Measurements from ENCODE around the gene C16orf89. TPM values are rescaled to one million over a fixed set of nuclear protein-coding genes. Genes with fewer than 3 reads are reported as not detected.

The C16orf89 gene
- total RNA-seq, 4 donors from 2014 or later, result 3.8 to 16.6 (median 7.1) TPM

DNA sequence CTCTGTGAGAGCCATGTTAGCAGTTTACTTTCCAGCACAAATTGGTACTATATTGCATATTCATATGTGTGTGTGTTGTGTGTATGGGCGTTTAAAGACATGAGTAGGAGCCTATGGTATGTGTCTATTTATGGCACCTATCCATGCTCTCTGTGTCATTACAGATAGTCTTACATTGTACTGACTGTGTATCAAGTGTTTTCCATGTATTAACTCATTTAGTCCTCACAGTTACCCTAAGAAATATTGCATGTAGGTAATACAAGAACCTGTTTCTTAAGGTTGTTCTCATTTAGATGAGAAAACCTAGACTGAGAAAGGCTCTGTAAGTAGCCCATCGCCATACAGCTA is 7.5 kb upstream of the C16orf89 start:
- DNase-seq (ENCODE audit: low spot score) (no peak), ATAC-seq (ENCODE audit: low FRiP score) (no peak)
- TF ChIP-seq, protein P1, sequence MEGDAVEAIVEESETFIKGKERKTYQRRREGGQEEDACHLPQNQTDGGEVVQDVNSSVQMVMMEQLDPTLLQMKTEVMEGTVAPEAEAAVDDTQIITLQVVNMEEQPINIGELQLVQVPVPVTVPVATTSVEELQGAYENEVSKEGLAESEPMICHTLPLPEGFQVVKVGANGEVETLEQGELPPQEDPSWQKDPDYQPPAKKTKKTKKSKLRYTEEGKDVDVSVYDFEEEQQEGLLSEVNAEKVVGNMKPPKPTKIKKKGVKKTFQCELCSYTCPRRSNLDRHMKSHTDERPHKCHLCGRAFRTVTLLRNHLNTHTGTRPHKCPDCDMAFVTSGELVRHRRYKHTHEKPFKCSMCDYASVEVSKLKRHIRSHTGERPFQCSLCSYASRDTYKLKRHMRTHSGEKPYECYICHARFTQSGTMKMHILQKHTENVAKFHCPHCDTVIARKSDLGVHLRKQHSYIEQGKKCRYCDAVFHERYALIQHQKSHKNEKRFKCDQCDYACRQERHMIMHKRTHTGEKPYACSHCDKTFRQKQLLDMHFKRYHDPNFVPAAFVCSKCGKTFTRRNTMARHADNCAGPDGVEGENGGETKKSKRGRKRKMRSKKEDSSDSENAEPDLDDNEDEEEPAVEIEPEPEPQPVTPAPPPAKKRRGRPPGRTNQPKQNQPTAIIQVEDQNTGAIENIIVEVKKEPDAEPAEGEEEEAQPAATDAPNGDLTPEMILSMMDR (IDR thresholded peaks at IDR 0.05), result no peak

DNA sequence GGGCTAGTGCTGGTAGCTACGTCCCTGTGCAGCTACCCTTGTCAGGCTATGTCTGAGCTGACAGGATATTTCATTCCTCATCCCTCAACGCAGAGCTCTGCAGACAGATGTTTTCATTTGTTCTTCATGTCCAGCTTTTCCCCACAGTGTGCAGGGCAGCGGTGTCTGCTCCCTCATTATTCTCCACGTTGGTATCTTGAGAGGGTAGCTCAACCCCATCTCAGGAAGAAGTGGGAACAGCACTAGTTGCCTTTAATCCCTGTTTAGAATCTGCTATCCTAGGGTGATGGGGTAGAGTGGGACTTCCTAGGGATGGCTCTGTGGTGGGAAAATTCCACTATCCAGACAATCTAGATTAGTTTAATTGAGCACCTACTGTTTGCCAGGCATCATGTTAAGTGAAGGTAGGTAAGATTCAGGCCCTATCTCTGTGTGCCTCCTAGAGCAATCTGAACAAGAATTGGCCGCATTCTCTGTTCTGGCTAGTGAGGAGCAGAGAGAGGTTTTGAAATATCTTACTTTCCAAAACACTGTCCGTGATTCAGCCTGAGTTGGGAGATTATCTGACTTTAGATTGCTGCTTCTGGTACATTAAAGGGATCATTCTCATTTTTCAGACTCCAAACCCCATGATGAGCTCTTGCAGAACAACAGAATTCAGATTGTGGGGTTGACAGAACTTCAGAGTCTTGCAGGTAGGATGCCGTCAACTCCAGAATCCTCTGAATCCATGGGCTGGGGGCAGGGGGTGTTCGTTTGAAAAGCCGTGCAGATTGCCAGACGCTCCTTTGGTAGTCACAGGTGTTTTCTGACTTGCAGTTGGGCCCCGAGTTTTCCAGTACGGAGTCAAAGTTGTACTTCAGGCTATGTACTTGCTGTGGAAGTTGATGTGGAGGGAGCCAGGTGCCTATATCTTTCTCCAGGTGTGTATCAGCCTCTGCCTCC is 6.8 kb upstream of the C16orf89 start:
- ATAC-seq (ENCODE audit: low FRiP score) (no peak), DNase-seq (ENCODE audit: low spot score) (no peak)
- TF ChIP-seq, protein P1 (IDR thresholded peaks at IDR 0.05), result no peak

DNA sequence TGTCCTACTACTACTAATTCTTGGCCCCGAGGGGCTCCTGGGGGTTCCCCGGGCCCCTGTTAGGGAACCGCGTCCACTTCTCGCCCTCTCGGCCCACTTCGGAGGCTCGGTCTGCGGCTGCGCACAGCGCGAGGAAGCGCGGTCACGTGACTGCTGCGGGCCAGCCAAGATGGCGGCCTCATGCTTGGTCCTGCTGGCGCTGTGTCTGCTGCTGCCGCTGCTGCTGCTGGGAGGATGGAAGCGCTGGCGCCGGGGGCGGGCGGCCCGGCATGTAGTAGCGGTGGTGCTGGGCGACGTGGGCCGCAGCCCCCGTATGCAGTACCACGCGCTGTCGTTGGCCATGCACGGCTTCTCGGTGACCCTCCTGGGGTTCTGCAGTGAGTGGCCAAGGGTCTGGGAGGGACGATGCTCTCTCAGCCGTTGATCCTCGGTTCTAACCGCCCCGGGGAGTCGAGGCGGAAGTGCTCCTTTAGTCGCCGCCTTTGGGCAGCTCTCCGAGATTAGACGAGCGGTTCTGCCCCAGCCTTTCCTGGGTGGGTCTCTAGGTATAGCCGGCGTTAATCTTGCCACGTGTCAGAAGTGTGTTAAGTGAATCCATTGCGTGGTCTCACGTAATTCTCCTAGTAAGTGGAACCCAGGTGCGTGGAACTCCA is 6.1 kb upstream of the C16orf89 start, which contains the start of gene ALG1:
Gene ALG1, plus strand, starts transcription at position 163 of the 653 bp plus-strand sequence. Its CDS starts 7 bp downstream, at position 170.
- peak; percentile 87 for DNase-seq (ENCODE audit: low spot score)
- TF ChIP-seq, protein P1 (IDR thresholded peaks at IDR 0.05), result no peak
- peak; percentile 93 for ATAC-seq (ENCODE audit: low FRiP score)

DNA sequence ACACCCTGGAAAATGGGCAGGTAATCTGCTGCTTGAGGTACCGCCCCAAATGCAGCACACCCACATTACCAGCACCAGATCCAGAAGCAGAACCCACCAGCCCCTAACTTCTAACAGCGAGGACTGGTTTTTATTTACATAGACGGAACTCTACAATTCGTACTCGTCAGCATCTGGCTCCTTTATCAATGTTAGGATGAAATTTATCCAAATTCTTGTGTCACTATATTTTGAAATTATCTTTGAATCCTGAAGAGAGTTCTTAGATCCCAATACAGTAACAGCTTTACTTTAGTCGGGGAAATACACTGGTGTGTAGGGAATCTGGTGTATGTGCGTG is 5.6 kb upstream of the C16orf89 start:
- TF ChIP-seq, protein P1 (IDR thresholded peaks at IDR 0.05), result no peak
- no peak for DNase-seq (ENCODE audit: low spot score)
- ATAC-seq (ENCODE audit: low FRiP score), result no peak

DNA sequence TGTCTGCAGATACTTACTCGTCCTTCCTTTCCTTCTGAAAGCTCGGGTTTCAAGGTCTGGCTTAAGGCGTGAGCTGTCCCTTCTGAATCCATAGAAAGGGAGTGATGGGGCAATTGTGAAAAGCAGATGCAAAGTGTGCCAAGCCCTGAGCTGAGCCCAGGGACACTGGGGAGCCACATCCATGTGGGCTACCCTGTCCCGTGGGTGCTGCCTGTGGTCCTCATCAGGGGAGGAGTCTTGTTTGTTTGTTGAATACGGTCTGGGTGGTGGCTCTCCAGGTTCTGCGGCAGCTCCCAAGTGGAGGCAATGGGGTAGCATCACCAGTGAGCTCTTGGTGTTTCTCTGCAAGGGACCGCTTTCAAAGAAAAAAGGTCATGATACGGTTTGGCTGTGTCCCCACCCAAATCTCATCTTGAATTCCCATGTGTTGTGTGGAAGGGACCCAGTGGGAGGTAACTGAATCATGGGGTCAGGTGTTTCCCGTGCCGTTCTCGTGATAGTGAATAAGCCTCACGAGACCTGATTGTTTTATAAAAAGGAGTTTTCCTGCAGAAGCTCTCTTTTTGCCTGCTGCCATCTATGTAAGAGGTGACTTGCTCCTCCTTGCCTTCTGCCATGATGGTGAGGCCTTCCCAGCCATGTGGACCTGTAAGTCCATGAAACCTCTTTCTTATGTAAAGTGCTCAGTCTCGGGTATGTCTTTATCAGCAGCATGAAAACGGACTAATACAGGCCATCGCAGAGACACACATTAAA is 4.9 kb upstream of the C16orf89 start:
- DNase-seq (ENCODE audit: low spot score), result no peak

DNA sequence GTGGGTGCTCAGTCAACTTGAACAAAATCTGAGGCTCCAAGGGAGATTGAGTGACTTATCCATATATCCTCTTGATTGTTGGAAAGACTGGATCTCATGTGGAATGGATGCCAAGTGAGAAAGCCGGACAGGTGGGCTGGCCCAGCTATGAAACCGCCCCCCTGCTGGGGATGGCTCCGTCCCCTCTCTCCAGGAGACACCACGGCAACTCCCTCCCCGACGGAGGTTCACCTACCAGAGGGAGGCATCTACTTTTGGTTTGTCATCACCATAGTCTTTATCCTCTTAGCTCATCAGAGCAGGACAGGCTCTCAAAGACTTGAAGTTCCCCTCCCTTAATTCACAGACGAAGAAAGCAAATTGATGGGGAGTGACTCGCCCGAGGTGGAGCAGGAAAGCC is 4.1 kb upstream of the C16orf89 start:
- ATAC-seq (ENCODE audit: low FRiP score), result no peak
- no peak for DNase-seq (ENCODE audit: low spot score)
- TF ChIP-seq, protein P1 (IDR thresholded peaks at IDR 0.05), result no peak

More for the DNA sequence above, 4.9 kb upstream of the C16orf89 start:
- TF ChIP-seq, protein P1 (IDR thresholded peaks at IDR 0.05), result no peak
- ATAC-seq (ENCODE audit: low FRiP score), result no peak

Data from omental fat pad (tissue), 4 donors.